Anterior cingulate cortex (tissue), 58 donors: ENCODE results near the gene WWC1.
A peak's percentile ranks its signal among the peaks of the same experiment; 100 is the strongest.
"Not testable (repeated sequence)": the region's sequence is repeated elsewhere in the genome, so short reads cannot be mapped to it uniquely, and the experiment has no call there.

Experiments used
- DNase-seq, 58 donors: peaks; one replicate each; lab custom pipeline; 2025; lab: John Stamatoyannopoulos, UW

The WWC1 gene

DNA sequence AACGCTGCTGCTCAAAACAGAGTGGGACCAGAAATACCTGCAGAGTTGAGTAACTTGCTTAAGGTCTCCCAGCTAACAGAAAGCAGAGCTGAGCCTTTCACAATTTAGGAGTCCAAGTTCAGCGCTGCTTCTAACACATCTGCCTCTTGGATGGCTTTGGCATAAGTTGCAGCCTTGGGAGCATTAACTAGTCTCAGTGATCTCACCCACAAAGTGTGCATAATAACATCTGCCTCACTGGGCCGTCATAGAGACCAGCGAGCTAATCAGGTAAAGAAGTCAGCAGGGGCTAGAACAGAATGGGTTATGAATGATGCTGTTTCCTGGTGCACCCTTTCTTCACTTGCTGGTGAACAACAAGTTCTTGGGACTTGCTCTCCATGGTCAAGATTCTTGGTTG is 36.5 kb downstream of the WWC1 start:
- DNase-seq, result no peak

DNA sequence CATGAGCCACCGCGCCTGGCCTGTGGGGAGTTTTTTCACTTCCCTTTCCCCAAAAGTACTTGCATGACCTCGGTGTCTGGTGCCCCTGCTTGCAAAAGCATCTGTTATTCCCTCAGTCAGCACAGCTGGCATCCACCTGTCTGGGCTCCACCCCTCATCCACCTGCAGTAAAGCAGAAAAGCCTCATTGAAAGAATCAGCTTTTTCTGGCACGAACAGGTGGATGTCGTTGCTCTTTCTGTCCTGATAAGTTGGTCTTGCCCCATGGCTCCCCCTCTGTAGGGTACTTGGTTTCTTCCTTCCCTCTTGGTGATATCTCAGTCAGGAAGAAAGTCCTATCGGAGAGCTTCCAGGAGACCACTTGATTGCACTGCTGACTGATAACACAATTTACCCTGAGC is 37.4 kb downstream of the WWC1 start:
- DNase-seq, result no peak

DNA sequence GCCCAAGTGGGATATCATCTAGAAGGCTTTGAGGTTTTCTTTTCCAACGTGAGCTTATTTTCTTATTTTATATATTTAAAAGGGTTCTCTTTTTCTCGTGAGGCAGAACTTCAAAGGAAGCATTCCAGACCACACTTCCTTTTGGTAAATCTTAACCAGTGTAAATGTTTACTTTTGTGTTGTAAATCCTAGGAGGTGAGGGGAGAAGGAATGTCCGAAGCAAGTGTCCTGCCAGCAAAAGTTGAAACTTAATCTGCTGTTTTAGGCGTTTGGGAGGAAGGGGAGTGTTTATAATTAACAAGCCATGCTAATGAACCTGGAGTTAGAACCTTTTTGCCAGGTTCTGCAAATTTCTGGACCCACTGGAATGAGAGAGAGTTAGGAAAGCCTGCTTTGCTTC is 37.9 kb downstream of the WWC1 start:
- no peak for DNase-seq

DNA sequence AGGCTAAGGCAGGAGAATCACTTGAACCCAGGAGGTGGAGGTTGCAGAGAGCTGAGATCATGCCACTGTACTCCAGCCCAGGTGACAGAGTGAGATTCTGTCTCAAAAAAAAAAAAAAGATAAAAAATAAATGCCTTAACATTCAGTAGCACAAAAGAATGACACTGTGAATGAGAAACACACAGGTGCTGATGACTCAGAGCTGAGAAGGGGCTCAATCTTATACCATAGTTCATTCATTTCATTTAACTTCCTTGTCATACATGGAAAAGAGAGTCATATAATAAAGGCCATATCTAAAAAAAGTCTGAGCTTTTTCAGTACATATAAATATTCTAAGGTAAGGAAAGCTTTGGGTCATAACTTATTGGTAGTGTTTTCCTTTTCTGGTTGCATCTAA is 40.6 kb downstream of the WWC1 start:
- no peak for DNase-seq

DNA sequence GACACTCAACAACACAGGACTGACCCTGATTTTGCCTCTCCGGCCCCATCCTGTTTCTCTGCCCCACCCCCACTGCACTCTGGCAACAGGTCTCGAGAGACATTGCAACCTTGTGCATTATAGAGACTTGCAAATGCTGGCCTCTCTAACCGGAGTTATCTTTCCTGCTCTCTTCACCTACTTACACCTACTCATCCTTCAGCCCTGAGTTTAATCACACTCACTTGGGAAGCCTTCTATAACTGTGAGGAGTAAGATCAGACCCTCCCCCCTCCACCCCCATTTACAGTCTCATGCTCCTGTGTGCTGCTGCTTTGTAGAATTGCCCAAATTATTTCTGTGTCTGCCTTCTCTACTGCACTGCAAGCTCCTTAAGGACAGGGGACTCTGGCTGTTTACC is 42.8 kb downstream of the WWC1 start:
- DNase-seq, result peak in 1 of 58 donors; percentile 58

DNA sequence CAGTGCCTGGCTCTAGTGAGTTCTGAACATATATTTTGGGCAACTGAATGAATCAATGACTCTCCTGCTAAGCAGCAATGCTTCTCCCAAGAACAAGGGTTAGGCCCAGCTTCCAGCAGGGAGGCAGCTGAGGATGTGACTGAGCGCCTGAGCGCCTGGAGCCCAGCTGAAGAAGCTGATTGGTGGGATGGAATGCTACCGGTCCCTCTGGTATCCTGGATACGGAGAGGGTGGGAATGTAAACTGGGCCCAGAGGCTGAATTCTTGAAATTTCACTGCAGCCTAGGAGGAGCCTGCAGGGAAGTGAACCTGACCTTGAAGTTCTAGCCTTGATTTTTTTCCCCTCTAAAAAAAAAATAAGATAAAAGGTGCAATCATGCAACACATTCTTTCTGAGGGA is 43.2 kb downstream of the WWC1 start:
- peak in 41 of 58 donors; percentile 5 to 84 (median 44) for DNase-seq

DNA sequence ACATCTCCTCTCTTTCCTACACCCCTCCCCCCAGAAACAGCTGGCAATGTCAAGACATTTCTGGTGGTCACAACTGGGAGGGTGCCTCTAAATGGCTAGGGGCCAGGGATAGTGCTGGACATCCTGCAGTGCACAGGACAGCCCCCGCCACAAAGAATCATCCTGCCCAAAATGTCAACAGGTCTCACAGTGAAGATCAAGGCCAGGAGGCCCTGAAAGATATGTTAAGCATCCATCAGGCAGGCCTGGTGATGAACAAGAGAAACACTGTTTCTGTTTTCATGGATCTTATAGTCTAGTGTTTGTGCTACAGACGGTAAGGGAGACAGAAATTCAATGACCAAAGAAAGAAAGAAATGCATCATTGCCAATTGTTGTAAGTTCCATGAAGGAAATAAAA is 45.9 kb downstream of the WWC1 start:
- no peak for DNase-seq

DNA sequence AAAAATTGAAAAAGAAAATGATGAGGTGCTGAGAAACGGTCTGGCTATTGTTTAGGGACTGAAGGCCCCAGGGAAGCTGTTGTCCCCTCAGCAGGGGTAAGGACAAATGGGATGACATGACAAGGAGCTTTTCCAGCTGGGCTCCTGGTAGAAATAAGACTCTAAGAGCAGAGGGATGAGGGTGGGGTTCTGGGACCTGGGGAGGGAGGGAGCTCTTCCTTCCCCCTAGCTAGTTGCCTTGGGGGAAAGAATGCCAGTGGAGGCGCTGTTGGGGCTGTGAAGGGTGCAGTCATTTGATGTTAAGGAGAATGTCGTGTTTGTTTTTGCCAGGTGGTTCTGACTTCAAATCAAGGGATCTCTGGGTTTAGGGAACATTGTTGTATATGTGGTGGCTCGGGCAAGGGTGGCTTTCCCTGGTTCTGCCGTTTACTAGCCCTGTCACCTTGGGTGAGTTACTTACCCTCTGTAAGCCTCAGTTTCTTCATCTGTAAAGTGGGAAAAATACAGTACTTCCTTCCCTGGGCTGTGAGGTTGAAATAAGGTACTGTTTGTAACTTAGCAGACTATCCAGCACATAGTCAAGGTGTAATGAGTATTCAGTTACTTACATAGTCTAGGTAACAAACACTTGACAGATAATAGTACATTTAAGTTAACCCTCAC is 47.8 kb downstream of the WWC1 start:
- no peak for DNase-seq

DNA sequence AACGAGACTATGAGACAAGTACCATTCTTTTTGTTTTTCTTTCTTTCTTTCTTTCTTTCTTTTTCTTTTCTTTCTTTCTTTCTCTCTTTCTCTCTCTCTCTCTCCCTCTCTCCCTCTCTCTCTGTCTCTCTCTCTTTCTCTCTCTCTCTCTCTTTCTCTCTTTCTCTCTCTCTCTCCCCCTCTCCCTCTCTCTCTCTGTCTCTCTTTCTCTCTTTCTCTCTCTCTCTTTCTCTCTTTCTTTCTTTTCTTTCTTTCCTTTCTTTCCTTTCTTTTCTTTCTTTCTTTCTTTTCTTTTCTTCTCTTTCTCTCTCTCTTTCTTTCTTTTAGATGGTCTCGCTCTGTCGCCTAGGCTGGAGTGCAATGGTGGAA is 48.3 kb downstream of the WWC1 start:
- DNase-seq, result not testable (repeated sequence)

DNA sequence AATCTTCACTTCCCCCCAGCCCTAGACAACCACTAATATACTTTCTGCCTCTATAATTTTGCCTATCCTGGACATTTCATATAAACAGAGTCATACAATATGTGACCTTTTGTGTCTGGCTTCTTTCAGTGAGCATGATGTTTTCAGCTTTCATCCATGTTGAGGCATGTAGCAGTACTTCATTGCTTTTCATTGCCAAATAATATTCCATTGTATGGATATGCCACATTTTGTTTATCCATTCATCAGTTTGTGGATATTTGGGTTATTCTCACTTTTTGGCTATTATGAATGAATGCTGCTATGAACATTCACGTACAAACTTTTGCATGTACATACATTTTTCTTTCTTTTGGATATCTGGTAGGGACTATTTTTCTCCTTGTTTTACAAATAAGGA is 49.0 kb downstream of the WWC1 start:
- DNase-seq, result no peak

DNA sequence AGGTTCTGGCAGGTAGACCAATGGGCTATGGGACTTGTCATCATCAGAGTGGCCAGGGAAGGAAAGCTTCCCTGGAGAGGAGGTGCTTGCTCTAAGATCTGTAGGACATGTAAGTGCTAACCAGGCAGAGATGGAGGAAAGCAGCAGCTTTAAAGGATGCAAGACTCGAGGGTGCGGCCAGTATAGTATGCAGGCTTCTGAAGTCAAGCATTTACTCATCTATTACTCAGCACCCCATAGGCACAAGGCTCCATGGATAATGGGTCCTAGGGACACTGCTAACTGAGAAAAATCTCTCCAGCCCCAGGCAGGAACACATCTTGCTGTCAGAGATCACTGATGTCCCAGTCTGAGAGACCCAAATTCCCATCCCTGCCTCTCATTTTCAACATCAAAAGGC is 49.7 kb downstream of the WWC1 start:
- DNase-seq, result no peak

DNA sequence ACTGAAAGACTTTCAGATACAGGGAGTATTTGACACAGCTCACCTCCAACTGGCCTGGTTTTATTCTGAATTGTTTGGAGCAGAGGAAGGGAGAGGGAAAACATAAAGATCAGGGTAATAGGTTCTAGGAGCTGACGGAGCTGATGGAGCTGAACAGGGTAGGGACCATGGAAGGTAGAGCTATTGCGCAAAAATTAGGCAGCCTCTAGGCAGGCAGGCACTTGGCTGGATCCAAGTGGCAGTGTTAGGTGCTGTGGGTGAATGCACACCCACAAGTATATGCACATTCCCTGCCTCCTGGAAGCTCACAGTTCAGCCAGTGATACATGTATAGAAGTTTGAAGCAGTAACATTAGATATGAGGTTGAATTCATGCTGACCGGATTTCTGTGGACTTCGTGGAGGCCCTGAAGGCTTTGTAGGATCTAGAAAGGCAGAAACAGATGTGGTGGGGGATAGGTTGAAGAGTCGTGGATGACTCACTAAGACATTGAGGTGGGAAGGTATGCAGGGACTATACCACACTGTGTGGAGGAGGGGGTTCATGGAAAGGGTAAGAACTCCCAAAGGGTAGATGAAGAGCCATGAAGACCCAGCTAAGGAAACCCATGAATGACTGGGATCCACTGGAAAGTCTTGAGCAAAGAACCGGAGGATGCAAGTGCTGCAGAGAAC is 50.8 kb downstream of the WWC1 start:
- no peak for DNase-seq

DNA sequence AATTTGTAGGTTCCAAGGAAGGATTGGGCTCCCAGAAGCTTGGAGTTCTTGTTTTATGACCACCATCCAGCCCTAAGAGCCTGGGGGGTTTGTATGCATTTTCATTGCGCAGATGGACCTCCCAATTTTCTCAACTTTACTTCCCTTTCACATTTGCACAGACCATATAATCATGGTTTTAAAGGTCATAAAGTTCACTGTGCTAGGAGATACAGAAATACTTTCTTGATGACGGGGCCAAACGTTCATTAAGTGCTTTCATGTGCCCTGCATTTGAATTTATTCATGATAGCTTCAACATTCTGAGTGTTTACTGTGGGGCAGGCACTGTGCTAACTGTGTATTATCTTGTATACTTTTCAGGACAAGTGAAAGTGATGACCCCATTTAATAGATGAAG is 51.5 kb downstream of the WWC1 start:
- no peak for DNase-seq

DNA sequence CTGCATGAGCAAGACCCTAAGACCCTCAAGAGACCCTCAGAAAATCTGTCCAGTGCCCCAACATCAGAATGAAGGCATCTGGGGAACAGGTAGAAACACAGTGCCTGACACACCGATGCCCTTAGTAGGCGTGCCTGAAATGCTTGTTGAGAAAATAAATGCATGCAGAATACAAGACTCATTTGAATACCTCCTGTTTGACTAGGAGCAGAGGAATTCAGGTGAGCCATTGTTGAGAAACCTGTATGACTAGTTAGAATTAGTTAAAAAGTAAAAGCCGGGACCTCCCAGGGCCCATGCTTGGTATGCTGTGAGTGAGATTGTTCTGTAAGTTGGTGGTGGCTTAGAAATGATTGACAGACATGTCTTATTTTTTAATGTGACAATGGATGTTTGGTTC is 55.0 kb downstream of the WWC1 start:
- DNase-seq, result no peak

DNA sequence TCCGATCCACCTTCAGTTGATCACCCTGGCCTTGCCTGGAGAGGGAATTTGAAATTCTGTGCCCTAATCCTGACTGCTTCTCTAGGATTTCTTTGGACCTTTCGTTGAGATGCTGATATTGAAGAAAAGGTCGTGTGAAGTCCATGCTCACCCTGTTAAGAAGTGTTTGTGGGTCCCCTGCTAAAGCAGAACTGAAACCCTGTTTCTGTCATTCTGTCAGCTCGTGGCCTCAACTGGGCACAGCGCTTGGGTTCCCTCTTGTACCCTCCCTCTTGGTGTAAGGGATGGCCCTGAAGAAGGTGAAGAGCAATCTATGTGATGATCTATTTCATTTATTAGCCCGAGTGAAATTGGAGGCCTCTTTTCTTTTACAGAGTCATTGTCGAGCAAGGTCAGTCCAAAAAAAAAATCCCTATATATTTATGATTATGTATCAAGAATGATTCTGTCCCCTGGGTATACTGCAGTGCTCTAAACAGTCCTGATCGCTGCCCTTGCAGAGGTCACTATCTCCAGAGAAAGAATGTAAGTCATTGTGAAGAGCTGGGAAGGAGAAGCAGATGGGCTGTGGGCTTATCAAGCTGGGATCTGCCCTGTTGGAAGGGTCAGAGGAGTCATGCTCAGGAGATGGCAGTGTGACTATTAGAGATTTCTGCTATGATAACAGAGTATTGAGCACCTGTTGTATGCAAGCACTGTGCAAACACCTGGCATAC is 56.1 kb downstream of the WWC1 start:
- no peak for DNase-seq

DNA sequence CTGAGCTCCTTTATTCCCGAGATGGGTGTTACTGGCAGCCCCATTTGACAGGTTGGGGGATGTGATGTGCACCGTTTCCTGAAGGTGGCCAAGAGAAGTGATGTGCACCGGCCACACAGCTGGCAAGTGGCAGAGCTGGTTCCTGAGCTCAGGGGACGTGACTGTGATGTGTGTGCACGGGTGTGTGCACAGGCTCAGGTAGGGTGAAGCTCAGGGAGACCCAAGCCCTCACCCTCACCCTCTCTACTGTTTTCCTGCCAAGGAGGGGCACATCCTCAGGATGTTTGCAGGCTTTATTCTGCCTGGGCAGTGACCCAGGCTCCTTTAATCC is 56.6 kb downstream of the WWC1 start:
- no peak for DNase-seq

DNA sequence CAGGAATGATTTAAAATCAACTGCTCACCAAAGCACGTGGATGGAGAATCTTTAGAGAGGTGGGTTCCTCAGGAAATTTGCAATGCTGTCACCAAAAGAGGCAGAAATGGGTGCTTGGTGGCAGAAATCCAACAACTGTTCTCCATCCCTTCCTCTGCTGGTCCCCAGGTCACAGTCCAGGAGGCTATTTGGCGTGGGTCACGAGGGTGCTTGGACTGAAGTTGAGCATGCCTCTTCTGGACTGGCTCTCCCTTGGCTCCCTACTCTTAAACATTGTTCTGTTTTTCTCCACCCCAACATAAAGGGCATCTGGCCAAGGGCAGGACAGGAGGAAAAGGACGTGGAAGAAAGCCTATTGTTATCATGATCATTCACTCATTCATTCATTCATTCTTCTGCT is 58.9 kb downstream of the WWC1 start:
- DNase-seq, result no peak

DNA sequence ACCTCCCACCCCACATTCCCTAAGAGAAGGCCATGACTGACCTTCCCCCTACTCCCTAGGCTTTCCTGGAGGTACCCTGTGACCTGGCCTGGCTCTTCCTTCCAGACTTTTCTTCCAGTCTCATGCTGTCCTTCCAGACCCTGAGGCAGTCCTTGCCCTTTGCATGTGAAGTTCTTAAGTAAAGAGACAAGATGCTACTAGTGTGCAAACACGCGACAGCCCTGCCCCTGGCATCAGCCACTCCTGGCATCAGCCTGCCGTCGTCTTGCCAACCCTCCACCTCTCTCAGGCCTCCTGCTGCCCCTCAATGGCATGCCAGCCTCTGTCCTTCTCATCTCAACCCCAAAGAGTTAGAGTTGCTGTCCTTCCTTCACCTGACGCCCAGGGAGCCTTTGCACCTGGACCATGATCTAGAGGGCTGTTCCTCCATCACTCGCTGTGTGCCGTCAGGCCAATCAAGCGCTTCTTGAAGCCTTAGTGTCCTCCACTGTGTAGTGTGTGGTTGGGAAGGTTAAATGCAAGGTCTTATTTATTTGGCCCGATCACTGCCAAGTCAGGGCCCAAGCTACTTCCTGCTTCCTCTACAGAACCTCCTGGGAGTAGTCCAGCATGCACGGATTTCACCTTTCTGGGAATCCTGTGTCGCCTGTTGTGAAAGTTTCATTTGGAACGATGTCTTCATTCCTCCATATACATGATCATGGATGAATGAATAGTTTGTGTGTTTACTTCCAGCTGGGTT is 61.9 kb downstream of the WWC1 start:
- no peak for DNase-seq

DNA sequence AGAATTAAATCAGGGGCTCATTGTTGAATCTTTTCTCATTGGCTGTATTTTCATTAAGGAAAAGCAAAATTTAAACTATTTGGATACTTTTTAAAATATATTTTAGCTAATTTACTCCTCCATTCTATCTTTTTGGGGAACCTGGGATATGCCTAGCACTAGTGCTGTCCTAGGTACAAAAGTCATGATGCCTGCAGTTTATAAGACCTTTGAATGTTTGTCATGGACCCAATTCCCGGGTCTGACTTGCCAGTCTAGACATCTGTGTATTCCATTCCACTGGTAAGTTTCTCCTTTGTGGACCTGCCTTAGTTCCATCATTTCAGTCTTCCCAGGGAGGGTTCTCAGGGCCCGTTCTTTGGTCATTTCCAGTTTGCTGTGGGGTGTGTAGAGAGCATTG is 63.0 kb downstream of the WWC1 start:
- no peak for DNase-seq

DNA sequence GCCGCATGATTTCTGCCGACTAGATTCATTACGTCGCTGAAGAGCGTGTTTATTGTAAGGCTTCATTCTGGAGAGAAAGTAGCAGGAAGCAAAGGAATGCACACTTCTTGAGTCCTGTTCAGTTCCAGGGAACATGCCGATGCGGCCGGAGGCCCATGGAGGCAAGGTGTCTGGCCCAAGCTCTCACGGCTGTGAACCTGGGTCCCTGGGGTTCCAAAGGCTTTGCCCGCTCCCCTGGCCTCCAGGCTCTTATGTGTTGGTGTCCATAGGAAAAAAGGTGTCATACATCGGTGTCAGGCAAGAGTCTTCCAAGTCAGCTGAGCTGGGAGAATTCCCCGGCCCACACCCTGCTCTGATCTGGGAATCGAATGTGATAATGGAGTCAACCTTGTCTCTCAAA is 64.7 kb downstream of the WWC1 start:
- DNase-seq, result no peak

DNA sequence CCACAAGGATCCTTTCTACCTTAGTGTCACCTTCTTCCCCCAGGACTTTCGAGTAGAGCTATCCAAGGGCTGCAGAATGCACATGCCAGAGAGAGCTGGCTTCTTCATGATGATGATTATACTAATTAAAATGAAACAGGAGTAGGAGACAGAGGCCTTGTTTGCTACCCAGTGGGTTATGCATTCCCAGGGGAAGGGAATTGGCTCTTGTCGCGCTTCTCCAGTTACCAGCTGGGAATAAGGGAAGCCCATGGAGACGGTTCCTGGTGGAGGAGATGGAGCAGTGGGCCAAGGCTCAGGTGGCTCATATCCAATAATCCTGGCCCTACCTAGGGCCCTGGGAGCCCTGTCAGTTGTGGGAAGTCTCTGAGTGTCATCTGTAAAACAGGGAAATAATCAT is 65.1 kb downstream of the WWC1 start:
- no peak for DNase-seq

DNA sequence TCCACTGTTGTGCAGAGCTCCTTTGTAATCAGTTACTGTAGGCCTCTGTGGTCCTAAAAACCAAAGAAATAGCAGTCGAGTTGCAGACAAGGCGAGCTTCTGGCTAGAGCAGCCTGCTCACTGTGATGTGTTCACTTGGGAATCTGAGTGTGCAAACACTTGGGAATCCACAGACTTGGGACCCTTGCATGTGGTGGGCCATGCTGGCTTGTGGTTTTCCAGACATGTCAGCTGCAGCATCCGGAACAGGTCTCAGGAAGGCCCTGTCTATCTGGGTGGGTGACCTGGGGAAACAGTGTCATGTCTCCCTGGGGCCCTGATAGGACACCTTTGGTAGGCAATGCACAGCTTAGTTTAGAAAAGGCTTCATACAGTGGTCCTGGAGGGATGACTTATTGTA is 66.4 kb downstream of the WWC1 start:
- no peak for DNase-seq
